Thyroid gland (tissue), 4 donors: Measurements from ENCODE around the gene SLC30A1. TPM values are rescaled to one million over a fixed set of nuclear protein-coding genes. Genes with fewer than 3 reads are reported as not detected.

Source experiments
- DNase-seq, 2 donors: peaks; one replicate each; pipeline ENCODE4 v3.0.0-alpha.2; 2019
- H3K27ac ChIP-seq, 3 donors: fragments of 200-600 bp; sonication (generic); 1 replicate in 2 of 3; 2 replicates in 1 of 3; pipeline ENCODE4 v1.5.1; 2016 to 2019; ENCODE audit warnings: mild to moderate bottlenecking in 1 of 3, moderate library complexity in 1 of 3
- H3K27me3 ChIP-seq: fragments of 200-600 bp; sonication (generic); one replicate; pipeline ENCODE4 v1.5.1; 2019
- H3K36me3 ChIP-seq, 2 donors: fragments of 200-600 bp; sonication (generic); one replicate each; pipeline ENCODE4 v1.5.1; 2016 to 2019
- H3K4me1 ChIP-seq, 2 donors: fragments of 200-600 bp; sonication (generic); one replicate each; pipeline ENCODE4 v1.5.1; 2017 to 2019
- H3K4me3 ChIP-seq, 3 donors: fragments of 200-600 bp; sonication (generic); replicated peaks in 1 of 3; 1 replicate in 2 of 3; 2 replicates in 1 of 3; pipeline ENCODE4 v1.5.1; 2016; ENCODE audit warnings: mild to moderate bottlenecking in 1 of 3
- H3K9me3 ChIP-seq: fragments of 200-600 bp; sonication (generic); one replicate; pipeline ENCODE4 v1.5.1; 2017
- CTCF ChIP-seq, 6 experiments: fragments of 200-600 bp in 3 of 6; fragments of 450-650 bp in 3 of 6; sonication (generic) in 3 of 6; IDR thresholded peaks; one replicate each; pipeline ENCODE4 v1.5.1; 2016 to 2019; ENCODE audit warnings: antibody characterized with exemption in 6 of 6, mild to moderate bottlenecking in 2 of 6, inconsistent platforms in 1 of 6, moderate library complexity in 1 of 6
- POLR2A ChIP-seq, 2 donors: fragments of 450-650 bp; IDR thresholded peaks; one replicate each; pipeline ENCODE4 v1.6.1; 2017; ENCODE audit warnings: antibody characterized with exemption in 2 of 2, mild to moderate bottlenecking in 2 of 2, moderate library complexity in 1 of 2
- WGBS, 2 donors: methylation state at CpG; one replicate each; pipeline ENCODE4 v1.1.5; 2017; 5-methylcytosine and 5-hydroxymethylcytosine counted together
- intact Hi-C: fragments of 100-400 bp; cut with DNase I; formaldehyde crosslinking; loops from one replicate; pipeline ENCODE4 v1.15.1; 2023
- total RNA-seq, 4 donors: library from RNA; depleted of rRNA; stranded (reverse); fragments of >200 nt; gene quantifications; one replicate each; pipeline ENCODE4 v1.2.3, GENCODE V29; 2016

SLC30A1 gene
- total RNA-seq, 4 donors from 2014 or later: 22.7 to 36.0 (median 32.4) TPM

GRCh38 chr1:211583011-211583992 is 4.3 kb upstream of the SLC30A1 start:
- no peaks in the 10 kb centered on the region for H3K9me3 ChIP-seq
- TF ChIP-seq POLR2A (IDR thresholded peaks at IDR 0.05) (no peak), CTCF (IDR thresholded peaks at IDR 0.05) (no peak)
- no peak for DNase-seq
- no peaks in the 10 kb centered on the region for H3K36me3 ChIP-seq
- intact Hi-C loops: no loop called here
- H3K4me3 ChIP-seq: no peak overlapping the region
- WGBS, 2 donors: 88 to 89% methylated on average over 11 of the region's 11 CpGs
- H3K4me1 ChIP-seq: peaks cover 10 to 11% of the 10 kb centered on the region in 2 donors
- no peaks in the 10 kb centered on the region for H3K27me3 ChIP-seq
- no peak overlapping the region for H3K27ac ChIP-seq

GRCh38 chr1:211581526-211581925 is 2.6 kb upstream of the SLC30A1 start:
- Histone ChIP-seq H3K4me1 (peaks cover 11% of the 10 kb centered on the region in 2 donors), H3K36me3 (no peaks in the 10 kb centered on the region), H3K4me3 (no peak overlapping the region), H3K9me3 (no peaks in the 10 kb centered on the region), H3K27ac (no peak overlapping the region), H3K27me3 (no peaks in the 10 kb centered on the region)
- 82 to 83% methylated on average over 3 of the region's 3 CpGs for WGBS, 2 donors
- no peak for TF ChIP-seq POLR2A (IDR thresholded peaks at IDR 0.05)
- TF ChIP-seq CTCF (IDR thresholded peaks at IDR 0.05): no peak
- intact Hi-C loops: no loop called here
- DNase-seq: no peak

GRCh38 chr1:211580303-211580687 is 1.3 kb upstream of the SLC30A1 start:
- peaks cover 3 to 7% of the 10 kb centered on the region in 2 donors for H3K36me3 ChIP-seq
- peaks cover 15 to 23% of the 10 kb centered on the region in 2 donors for H3K4me1 ChIP-seq
- no peaks in the 10 kb centered on the region for H3K27me3 ChIP-seq
- intact Hi-C loops: no loop called here
- peak; percentile 23 to 32 for DNase-seq
- no peak overlapping the region for H3K4me3 ChIP-seq
- H3K27ac ChIP-seq: peak overlapping the region; percentile 57 to 88 (median 68)
- TF ChIP-seq POLR2A (IDR thresholded peaks at IDR 0.05): no peak
- no peak for TF ChIP-seq CTCF (IDR thresholded peaks at IDR 0.05)
- no peaks in the 10 kb centered on the region for H3K9me3 ChIP-seq
- WGBS, 2 donors: 70 to 82% methylated on average over 1 of the region's 1 CpG

GRCh38 chr1:211579440-211580302 is 710 bp upstream of the SLC30A1 start:
- peak; percentile 87 to 92 for DNase-seq
- Histone ChIP-seq H3K4me1 (peaks cover 15 to 23% of the 10 kb centered on the region in 2 donors), H3K27ac (peak overlapping the region; percentile 57 to 88 (median 68)), H3K36me3 (peaks cover 7 to 8% of the 10 kb centered on the region in 2 donors), H3K9me3 (no peaks in the 10 kb centered on the region), H3K27me3 (no peaks in the 10 kb centered on the region), H3K4me3 (peak overlapping the region in 1 of 3 donors; percentile 70)
- TF ChIP-seq CTCF (IDR thresholded peaks at IDR 0.05): no peak
- TF ChIP-seq POLR2A (IDR thresholded peaks at IDR 0.05): no peak
- 5 to 10% methylated on average over 14 to 28 of the region's 46 CpGs for WGBS, 2 donors
- intact Hi-C loops: loop anchor here (5.0 kb wide), 1 partner anchor 73 kb away; no protein-coding TSS in a partner anchor
